Gastroesophageal sphincter (tissue), 4 donors: Measurements from ENCODE around the gene HAO2. TPM values are rescaled to one million over a fixed set of nuclear protein-coding genes. Genes with fewer than 3 reads are reported as not detected.

Experiments used
- small RNA-seq, 4 donors: library from RNA; depleted of rRNA; stranded (forward); fragments of <200 nt; gene quantifications; one replicate each; pipeline ENCODE3, GENCODE V24; 2016
- total RNA-seq, 4 donors: library from RNA; depleted of rRNA; stranded (reverse); fragments of >200 nt; gene quantifications; one replicate each; pipeline ENCODE4 v1.1.0, GENCODE V29; 2016

HAO2 gene
- total RNA-seq, 4 donors from 2014 or later = not detected

Small RNAs within 50 kb of the gene (small RNA-seq; reads per million reads assigned to genes)
- 0 reads per million in 4 donors for gene RNU1-75P

Other genes with a start within 250 kb of the HAO2 start
- gene WARS2, start 228.1 kb upstream of the HAO2 start, total RNA-seq = 10 to 100 TPM in 3 of 4 donors, 1 to 10 TPM in 1; 9.2 to 12.8 (median 11.7) TPM
- gene HSD3B2, start 46.4 kb downstream of the HAO2 start, total RNA-seq = not detected
- not detected for gene HSD3B1, start 138.4 kb downstream of the HAO2 start, total RNA-seq